Stimulated activated CD4-positive, alpha-beta T cell treated with anti-CD3 and anti-CD28 coated beads, Interleukin-4, amount 100 ng/mL, for 48 hours (primary cell): ENCODE data around the gene PCDH18.
"Not testable (repeated sequence)": the region's sequence is repeated elsewhere in the genome, so short reads cannot be mapped to it uniquely, and the experiment has no call there.

ENCODE experiments used
- DNase-seq, 2 donors: peaks; one replicate each; pipeline ENCODE4 v3.0.0-alpha.2; 2020; ENCODE audit warnings: low read depth in 2 of 2

PCDH18 gene

DNA sequence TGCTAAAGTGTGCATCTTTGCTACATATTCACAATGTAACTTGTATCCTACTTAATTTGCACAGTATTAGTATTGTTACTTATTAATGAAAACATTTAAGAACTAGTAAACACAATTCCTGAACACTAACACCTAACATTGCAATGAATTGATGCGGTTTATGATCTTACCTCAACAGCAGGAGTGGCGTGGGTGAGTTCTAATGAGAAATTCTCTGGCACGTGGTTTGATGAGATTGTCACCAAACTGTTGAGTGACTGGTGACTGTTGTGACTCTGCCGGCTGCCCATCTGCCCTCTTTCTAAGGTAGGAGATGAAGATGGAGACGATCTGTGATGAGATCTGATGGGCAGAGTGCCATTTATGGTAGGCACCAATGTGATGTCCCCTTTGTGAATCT, 2.9 kb downstream of the PCDH18 start:
- DNase-seq: no peak

DNA sequence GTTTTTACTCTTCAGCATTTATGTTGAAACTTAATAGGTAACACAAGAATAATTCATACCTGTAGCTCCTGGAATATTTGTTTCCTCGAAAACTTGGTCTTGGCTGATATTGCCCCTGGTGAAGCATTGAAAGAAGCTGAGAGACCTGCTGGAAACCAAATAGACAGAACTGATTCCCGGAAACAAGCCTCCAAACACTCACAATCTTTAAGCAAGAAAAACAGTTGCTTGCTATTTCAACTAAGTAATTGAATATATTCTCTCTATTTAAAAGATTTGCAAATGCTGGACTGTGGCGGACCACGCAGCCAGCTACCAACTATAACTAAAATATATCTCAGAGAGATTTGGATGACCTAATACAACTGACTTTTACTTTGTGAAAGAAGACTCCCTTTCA, 3.6 kb downstream of the PCDH18 start:
- no peak for DNase-seq

DNA sequence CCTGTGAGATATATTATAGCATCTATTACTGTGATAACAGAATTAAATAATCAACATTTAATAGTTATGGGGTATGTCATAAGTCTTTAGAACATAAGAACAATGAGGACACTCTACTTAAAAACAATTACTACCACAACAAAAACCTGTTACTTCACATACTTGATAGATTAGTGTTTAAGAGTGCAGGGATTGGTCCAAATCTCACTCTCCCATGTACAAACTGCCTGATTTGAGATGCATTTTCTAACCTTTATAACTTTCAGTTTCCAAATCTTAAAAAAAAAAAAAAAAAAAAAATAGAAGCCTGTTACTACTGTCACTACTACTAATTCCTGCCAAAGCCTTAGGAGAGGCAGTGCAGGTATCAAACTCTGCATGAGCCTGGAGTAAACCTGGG, 5.6 kb downstream of the PCDH18 start:
- no peak for DNase-seq

DNA sequence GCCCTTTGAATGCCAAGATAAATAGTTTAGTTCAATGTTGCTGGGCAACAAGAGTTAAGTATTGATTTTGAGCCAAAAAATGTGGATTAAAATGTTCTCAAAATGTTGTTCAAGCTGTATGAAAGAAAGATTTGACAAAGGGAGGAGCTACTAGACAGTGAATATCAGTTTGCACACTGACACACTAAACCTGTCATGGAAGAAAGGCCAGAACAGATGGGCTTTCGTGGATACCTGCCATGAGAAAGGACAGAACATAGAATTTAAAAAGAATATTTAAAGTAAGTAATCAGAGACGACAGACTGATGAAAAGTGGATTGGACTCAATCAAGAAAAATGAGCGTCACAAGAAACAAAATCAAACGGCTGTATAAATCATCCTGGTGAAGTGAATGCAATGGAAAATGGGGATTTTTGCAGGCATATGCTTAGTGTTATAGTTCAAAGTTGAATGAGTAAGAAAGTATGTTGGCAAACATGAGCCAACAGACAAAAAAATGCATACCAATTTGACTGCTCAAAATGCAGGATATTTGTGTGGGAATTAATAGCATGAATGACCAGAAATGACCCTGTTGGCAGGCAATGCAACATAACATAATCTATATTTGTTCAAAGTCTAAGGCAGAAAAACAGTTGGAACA, 7.4 kb downstream of the PCDH18 start:
- DNase-seq: no peak

DNA sequence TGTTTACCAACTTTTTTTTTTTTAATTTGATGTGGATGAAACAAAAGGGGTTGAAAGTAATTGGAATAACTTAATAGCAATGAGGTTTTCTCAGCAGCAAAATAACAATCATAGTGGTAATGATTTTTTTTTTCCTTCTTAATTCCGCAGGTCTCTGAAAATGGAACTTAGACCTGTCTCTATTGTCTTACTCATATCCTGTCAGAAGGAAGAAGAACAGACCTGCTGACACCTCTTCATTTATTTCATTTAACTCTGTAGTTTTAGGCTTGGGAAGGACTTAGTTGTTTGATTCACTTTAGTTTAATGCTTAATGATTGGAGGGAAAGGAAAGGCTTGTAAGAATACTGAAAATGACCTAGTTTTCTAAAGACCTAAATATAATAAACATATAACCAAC, 9.0 kb downstream of the PCDH18 start:
- no peak for DNase-seq

DNA sequence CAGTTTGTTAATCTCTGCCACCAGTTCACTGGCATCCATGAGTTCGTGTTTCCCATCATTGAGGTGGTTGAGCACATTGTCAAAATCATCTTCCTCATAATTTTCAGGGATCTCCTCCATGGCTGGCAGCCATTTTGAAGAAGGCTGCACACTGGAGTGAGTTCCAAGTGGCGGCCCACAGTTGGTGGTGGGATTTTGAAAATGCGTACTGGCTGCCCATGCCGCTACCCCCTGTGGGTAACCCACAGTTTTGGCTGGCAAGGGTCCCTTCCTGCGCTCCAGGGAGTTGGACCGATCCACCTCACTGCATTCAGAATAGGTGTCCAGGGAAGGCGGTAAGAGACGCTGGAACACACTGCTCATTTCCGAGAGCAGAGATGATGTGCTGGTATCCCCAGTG, 11.2 kb downstream of the PCDH18 start:
- no peak for DNase-seq

DNA sequence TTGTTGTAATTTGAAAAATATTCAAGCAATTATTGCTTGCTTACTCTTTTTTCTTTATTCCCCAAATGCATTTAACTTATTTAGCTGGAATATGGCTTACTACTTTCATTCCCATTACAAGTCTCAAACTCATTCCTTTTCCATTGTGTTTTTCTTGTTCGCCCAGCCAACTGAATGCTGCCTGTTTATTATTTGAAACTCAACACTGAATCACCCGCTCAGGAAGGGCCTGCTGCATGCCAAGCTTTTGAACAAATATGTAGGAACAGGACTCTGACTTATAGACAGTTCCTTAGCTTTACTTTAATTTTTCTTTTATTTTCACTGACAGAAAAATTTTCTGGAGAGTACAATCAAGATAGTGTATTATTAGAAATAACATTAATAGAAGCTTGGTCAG, 12.9 kb downstream of the PCDH18 start:
- DNase-seq: no peak

DNA sequence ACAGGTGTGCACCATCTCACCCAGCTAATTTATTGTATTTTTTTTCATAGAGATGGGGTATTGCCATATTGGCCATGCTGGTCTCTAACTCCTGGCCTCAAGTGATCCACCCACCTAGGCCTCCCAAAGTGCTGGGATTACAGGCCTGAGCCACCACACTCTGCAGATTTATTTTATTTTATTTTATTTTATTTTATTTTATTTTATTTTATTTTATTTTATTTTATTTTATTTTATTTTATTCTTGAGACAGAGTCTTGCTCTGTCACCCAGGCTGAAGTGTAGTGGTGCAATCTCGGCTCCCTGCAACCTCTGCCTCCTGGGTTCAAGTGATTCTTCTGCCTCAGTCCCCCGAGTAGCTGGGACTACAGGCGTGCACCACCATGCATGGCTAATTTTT, 15.0 kb downstream of the PCDH18 start:
- not testable (repeated sequence) for DNase-seq

DNA sequence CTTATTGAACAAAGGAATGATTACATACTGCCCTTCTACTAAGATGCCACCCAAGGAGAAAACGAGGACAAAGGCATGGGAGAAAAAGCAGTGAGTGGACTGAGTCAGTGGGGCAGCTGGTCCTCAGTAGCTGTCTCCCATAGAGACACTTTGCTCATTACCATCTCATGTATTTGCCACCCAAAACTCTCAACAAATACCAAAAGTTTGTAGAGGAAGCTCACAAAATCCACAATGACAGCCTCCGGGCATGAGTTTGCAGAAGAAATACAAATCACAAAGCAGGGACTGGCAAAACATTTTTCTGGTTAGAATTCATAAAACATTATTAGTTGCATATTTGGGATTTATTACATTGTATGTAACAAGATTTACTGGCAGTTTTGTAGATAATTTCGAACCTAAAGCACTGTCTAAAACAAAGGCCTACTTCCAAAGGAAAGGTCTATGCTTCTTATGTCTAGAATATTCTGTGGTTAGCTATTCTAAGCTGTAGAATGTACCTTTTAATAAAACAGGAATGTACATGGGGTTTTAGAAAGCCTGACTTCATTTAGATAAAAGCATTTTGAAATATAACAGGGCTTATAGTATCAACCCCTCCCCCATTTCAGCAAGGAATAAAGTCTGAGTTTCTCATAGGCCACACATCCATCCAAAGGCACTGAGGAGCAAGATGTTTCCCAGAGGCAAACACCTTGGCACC, 17.7 kb downstream of the PCDH18 start:
- no peak for DNase-seq

DNA sequence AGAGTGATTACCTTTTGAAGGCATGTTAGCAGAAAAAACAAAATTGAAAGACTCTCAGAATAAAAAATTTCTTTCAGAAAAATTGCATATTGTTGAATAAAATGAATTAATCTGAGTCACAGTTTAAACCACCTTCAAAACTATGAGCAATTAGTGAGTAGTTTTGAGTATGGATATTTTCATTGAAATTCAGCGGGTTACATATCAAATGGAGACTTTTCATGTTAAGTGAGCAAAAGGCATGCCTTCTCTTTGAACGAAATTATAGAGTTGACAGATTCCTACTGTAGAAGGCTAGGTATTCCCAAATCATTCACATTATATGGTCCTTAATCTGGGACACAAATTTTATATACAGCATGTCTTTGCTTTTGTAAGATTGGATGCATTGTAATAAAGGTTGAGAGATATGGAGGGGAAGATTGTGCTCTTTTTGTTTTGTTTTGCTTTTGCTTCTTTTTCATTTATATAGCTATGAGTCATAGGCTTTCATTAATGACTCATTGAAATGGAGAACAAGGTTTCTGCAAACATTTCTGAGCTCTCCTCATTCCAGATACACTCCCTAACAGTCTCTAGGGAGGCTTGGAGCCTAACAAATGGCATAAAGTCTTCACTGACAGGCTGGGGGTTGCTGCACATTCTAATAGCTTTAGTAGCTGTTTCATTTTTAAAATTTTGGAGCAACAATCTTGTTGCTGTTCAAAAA, 21.6 kb downstream of the PCDH18 start:
- DNase-seq: no peak

DNA sequence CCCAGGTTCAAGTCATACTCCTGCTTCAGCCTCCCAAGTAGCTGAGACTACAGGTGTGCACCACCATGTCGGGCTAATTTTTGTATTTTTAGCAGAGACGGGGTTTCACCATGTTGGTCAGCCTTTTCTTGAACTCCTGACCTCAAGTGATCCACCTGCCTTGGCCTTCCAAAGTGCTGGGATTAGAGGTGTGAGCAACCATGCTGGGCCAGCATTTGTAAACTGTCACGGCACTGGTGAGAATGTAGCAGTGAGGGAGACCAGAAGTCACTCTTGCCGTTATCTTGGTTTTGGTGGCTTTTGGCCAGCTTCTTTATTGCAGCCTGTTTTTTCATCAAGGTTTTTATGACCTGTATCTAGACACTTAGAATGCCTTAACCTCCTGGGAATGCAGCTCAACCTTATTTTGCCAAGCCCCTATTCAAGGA, 22.4 kb downstream of the PCDH18 start:
- no peak for DNase-seq

DNA sequence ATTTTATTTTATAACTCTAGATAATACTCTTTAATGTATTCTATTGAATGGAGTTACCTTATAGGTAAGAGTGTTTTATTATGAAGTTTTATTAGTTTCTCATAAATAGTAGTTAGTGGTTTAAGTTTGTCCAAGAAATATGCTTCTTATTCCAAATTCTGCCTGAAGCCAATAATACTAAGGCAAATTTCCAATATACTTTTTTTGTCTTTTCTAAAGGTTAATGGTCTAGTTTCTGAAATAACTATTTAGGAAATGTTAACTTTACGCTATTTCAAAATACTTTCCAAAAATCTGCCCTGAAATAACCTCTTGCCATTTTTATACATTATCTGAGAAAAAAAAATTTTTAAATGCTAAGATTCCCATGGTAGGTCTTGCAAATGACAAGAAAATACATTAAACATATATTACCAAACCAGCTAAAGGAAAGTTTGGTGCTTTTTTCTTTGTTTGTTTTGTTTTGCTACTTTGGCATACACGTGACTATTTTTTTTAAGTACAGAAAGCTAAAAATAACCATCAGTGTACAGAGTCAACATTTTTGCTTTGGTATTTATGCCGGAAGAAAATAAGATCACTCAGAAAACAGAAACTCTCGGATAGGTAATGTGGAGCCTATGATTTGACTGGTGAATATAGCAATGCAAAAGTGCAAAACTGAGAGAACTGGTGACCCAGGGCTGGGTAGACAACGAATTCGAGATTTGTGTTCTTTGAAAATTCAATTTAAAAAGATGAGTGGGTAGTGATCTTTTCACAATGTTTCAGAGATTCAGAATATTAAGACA, 29.8 kb downstream of the PCDH18 start:
- no peak for DNase-seq

DNA sequence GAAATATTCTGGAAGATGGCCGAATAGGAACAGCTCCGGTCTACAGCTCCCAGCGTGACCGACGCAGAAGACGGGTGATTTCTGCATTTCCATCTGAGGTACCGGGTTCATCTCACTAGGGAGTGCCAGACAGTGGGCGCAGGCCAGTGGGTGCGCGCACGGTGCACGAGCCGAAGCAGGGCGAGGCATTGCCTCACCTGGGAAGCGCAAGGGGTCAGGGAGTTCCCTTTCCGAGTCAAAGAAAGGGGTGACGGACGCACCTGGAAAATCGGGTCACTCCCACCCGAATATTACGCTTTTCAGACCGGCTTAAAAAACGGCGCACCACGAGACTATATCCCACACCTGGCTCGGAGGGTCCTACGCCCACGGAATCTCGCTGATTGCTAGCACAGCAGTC, 36.0 kb downstream of the PCDH18 start:
- not testable (repeated sequence) for DNase-seq

DNA sequence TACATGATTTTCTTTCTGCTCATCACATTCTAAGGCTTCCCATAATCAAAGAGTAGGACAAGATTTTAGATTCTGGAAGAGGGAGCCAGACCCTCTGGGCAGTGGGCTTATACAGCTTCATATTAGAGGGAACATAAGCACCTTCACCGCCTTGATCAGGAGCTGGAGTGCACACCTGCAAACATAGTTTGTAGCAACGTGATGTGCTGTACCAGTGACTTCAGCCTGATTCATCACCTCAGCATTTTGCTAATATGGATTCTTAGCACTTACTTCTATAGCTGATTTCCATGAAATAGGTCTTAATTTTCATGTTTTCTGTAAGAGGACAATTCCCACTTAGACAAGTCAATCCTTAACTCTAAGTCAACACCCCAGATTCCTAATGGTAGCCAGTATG, 36.7 kb downstream of the PCDH18 start:
- DNase-seq: no peak

DNA sequence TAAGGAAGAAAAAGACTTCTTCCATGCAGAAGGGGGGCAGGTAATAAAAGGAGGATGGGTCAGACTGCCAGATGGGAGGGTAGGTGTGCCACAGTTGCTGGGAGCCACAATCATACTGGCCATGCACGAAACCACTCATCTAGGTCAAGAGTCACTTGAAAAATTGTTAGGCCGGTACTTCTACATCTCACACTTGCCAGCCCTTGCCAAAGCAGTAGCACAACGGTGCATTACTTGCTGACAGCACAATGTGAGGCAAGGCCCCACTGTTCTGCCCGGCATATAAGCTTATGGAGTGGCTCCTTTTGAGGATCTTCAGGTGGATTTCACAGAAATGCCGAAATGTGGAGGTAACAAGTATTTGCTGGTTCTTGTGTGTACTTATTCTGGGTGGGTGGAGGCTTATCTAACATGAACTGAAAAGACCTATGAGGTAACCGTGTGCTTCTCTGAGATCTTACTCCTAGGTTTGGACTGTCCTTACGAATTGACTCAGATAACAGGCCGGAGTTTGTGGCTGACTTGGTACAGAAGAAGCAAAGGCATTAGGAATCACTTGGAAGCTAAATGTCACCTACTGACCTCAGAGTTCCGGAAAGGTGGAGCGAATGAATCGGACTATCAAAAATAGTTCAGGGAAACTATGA, 48.9 kb downstream of the PCDH18 start:
- DNase-seq: not testable (repeated sequence)

DNA sequence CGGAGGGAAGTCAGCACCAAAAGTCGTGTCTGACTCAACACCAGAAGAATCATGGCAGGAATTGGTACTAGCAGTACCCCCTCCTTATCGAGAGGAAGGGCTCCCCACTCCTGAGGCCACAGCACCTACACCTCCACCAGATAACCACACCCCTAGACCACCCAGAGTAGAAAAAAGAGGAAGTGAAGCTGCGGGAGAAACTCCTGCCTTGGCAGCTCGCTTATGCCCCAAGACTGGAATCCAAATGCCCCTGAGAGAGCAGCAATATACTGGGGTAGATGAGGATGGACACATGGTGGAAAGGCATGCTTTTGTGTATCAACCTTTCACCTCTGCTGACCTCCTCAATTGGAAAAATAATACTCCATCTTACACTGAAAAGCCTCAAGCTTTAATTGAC, 52.6 kb downstream of the PCDH18 start:
- not testable (repeated sequence) for DNase-seq

DNA sequence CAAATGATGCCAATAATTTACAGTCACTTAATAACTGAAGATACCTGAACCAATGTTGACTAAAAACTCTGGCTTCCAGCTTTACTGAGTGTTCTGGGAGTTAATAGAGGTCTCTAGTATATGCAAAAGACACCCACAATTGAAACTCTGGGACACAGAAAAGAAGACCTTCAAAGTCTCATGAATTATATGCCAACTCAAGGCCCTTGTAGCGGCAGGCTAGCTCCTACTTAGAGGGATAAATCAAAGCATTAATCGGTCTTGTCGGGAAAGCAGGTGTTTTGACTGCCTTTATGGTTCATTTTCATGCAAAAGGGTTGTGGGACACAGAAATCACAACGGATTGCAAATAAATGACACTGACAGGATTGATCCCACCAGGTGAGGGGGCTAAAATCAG, 55.9 kb downstream of the PCDH18 start:
- DNase-seq: no peak

DNA sequence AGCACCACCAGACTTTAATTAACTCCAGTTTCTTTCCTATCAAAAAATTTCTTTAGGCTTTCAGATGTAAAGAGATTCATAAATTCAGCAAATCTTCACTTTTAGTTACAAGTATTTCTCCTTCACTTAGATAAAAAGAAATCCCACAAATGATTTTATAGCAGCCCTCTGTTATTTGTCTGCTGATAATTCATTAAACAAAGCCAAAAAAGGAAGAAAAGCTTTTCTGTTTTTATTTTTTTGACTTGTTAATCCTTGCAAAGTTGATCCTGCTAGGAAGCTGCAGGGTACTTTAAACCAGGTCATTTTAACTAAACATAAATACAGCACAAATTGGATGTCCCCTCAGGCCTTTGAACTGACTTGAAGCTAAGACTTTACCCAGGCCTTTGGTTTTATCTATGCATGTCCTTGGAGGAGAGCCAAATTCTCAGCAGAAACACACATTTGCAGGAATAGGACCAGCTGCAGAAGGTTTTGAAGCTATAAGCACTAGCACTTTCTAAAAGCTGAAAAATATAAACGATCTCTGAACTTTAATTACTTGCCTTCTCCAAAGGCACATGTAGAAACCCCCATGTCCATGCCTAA, 57.5 kb downstream of the PCDH18 start:
- DNase-seq: no peak

DNA sequence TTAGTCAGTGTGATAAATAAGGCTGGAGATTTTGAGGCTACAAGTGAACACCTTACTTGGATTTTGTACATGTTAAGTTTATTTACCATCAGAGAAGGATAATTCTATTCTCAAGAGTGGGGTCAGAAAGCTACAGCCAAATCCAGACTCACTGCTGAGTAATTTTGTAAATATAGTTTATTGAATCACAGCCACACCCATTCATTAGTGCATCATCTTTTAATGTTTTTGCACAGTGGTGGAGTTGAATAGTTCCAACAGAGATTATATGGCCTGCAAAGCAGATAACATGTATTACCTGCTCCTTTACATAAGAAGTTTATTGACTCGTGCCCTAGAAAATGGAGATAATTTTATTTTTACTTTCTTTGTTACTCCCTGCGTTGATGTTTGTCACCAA, 60.4 kb downstream of the PCDH18 start:
- no peak for DNase-seq

DNA sequence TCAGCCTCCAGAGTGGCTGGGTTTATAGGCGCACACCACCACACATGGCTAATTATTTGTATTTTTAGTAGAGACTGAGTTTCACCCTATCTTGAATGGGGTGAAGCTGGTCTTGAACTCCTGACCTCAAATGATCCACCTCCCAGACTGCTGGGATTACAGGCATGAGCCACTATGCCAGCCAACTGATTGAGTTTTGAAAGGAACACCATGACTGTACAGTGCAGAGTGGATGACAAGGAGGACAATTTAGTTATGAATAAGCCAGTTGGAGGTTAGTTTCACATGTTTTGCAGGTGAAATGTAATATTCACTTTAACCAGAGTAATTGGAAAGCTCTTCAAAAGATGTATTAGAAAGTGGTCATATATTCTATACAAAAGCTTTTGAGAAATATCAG, 60.8 kb downstream of the PCDH18 start:
- no peak for DNase-seq

DNA sequence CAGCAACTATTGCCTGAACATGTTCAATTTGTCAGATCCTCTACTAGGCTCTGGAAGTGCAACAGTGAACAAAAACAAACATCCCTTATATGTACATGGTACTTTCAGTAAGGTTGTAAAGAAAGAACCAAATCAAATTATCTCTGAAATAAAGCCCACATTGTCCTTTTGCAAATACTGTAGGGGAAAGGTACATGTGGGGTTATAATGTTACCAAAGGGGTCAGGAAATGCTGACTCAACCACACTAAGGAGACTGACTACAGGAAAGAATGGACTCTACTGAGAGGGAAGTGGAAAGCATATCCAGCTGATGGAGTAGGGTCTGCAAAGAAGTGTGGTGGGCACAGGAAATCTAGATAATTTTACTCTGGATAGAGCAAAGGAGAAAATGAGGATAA, 61.5 kb downstream of the PCDH18 start:
- no peak for DNase-seq
